ENCODE results near the gene POLE.

The POLE gene

DNA sequence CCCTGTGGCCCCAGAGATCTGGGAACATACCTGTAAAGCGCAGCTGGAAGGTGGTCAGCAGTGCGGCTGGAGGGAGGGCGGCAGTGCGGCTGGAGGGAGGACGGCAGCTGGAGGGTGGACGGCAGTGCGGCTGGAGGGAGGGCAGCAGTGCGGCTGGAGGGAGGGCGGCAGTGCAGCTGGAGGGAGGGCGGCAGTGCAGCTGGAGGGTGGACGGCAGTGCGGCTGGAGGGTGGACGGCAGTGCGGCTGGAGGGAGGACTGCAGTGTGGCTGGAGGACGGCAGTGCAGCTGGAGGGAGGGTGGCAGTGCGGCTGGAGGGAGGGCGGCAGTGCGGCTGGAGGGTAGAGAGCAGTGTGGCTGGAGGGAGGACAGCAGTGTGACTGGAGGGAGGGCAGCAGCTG is 100.2 kb downstream of the POLE start:
- no peak for DNase-seq (ENCODE audit: low read depth)
- H3K4me3 ChIP-seq (ENCODE audit: low read depth, low read length) = no peak overlapping the region

DNA sequence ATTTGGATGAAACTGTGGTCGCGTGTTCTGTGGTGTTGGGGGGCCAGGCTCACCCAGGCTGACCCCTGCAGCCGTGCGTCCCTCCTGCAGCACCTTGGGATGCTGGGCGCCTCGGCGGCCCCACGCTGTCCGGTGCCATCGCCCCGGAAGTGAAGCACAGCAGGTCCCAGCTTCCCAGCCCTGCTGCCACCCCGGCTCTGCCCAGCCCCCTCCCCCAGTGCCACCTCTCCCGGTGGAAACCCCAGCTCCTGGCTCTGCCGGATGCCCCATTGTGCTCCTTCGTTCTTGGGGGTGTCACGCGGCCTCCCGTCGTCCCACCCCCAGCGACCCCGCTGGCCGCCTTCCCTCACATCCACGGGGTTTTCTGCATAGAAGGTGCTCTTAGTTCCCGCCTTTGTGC is 102.0 kb downstream of the POLE start:
- H3K4me3 ChIP-seq (ENCODE audit: low read depth, low read length) = no peak overlapping the region
- no peak for DNase-seq (ENCODE audit: low read depth)

DNA sequence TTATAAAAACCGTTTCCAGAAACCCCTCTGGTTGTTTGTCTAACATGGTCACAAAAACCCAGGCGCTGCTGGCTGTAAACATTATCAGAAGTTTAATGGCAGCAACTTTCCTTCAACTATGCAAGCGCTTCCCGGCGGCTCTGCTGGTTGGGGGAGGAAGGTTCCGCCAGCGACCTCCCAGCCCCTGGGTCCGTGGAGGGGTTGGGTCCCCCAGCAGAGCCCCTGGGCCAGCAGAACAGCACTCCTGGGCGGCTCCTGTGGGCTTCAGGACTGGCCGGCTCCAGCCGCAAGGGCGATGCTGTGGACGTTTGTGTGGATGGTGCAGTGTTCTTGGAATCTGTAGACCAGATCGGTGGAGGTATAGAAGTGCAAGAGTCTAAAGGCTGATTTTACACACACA is 102.7 kb downstream of the POLE start:
- H3K4me3 ChIP-seq (ENCODE audit: low read depth, low read length) = no peak overlapping the region
- DNase-seq (ENCODE audit: low read depth) = no peak

DNA sequence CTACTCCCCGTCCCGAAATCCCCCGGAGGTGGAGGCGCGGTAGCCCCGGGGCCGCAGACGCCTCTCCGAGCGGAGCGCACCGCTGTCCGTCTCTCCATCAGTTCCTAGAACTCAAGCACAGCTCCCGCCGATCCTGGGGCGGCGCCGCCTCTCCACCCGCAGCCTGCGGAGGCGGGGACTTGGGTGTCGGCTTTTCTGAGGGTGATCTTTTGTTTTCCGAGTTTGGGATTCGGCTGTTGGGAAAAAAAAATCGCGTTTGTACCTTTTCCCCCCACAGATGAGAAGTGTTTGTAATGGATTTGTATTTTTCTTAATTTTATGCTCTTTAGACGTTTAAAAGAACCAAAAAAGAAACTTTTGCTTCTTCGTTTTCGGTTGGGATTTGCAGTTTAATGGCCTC is 103.4 kb downstream of the POLE start:
- H3K4me3 ChIP-seq (ENCODE audit: low read depth, low read length) = no peak overlapping the region
- no peak for DNase-seq (ENCODE audit: low read depth)

DNA sequence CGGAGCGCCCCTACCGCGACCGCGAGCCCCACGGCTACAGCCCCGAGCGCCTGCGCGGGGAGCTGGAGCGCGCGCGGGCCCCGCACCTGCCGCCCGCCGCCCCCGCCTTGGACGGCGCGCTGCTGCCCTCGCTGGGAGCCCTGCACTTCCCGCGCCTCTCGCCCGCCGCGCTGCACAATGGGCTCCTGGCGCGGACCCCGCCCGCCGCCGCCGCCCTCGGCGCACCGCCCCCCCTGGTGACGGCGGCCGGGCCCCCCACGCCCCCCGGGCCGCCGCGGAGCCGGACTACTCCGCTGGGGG is 103.8 kb downstream of the POLE start:
- DNase-seq (ENCODE audit: low read depth) = no peak
- no peak overlapping the region for H3K4me3 ChIP-seq (ENCODE audit: low read depth, low read length)

DNA sequence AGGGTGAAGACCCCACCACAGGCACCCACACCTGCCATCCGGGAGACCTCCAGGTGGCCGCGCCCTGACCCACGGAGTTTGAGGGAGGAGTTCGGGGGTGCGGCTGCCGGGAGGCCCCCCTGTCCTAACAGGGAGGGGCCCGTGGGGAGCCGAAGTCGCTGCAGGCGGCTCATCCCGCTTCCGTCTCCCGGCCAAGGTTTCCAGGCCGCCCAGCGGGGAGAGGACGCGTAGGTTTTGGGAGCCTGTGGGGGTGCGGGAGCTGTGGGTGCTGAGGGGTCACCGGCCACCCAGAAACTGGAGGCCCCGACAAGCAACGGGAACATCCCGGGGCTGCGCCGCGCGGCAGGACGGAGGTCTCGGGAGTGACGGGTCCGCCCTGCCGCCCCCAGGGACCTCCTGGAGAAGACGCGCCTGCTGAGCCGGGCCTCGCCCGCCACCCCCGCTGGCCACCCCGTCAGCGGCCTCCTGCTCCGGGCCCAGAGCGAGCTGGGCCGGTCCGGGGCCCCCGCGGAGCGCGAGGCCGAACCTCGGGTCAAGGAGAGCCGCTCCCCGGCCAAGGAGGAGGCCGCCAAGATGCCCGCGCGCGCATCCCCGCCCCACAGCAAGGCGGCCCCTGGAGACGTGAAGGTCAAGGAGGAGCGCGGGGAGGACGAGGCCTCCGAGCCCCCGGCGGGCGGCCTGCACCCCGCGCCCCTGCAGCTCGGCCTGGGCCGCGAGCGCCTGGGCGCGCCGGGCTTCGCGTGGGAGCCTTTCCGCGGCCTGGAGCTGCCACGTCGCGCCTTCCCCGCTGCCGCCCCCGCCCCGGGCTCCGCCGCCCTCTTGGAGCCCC is 104.3 kb downstream of the POLE start:
- H3K4me3 ChIP-seq (ENCODE audit: low read depth, low read length) = no peak overlapping the region
- no peak for DNase-seq (ENCODE audit: low read depth)

DNA sequence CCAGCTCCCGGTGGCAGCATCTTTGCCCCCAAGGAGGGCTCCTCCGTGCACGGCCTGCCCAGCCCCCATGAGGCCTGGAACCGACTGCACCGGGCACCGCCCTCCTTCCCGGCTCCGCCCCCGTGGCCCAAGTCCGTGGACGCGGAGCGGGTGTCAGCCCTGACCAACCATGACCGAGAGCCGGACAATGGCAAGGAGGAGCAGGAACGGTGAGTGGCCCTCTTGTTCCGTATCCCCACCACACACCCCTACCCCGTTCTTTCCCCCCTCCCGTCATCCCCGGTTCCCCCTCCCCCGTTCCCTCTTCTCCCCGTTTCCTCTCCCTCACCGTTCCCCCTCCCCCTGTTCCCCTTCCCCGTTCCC is 105.1 kb downstream of the POLE start:
- DNase-seq (ENCODE audit: low read depth) = no peak
- H3K4me3 ChIP-seq (ENCODE audit: low read depth, low read length) = no peak overlapping the region

DNA sequence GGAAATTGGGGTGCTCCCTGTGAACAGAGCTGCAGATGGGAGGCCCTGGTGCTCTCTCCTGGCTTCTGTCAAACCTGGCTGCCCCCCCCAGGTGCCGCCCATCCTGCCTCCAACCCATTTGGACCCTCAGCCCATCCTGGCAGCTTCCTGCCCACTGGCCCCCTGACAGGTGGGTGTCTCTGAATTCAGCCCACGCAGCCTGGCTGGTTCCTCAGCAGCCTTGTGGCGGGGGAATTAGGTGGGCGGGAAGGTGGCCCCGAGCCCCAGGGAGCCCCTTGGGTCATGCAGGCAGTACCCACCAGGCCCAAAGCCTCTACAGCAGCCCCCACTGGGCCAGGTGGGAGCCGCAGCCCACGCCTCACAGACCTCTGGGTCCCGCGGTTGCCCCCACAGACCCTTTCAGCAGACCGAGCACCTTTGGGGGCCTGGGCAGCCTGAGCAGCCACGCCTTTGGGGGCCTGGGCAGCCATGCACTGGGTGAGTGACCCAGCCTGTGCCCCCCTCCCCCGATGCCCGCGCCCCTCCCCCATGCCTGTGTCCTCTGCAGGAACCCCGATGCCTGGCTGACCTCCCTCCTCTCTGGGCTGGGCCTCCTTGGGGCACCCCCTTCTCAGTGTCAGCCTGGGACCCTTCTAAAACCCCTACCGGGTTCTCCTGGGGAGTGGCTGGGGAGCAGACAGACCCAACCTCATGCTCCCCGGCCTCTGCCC is 105.6 kb downstream of the POLE start:
- DNase-seq (ENCODE audit: low read depth) = no peak
- H3K4me3 ChIP-seq (ENCODE audit: low read depth, low read length) = no peak overlapping the region

DNA sequence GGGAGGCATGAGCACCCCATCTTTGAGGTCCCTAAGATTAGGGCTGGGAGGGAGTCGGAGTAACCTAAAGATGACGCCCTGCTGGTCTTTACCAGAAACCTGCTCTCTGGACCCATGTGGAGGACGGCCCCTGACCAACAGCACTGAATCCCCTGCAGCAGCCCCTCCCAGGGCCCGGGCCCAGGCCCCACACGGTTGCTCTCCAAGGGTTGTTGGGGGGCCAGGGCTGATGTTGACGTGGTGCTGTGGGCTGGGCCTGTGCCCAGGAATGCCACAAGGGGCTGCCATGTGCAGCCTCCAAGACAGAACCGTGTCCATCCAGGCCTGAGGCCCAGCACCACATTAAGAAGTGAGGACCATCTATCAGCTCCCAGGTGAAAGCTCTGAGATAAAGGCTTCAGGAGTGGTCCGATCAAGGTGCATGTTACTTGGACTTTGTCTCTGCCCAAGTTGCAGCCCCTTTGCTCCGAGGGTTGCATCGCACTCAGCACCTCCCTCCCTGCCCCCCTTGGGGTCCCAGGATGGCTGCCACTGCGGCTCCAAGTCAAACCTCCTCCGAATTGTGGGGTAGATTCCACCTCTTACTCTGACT is 106.3 kb downstream of the POLE start:
- H3K4me3 ChIP-seq (ENCODE audit: low read depth, low read length) = no peak overlapping the region
- DNase-seq (ENCODE audit: low read depth) = no peak

DNA sequence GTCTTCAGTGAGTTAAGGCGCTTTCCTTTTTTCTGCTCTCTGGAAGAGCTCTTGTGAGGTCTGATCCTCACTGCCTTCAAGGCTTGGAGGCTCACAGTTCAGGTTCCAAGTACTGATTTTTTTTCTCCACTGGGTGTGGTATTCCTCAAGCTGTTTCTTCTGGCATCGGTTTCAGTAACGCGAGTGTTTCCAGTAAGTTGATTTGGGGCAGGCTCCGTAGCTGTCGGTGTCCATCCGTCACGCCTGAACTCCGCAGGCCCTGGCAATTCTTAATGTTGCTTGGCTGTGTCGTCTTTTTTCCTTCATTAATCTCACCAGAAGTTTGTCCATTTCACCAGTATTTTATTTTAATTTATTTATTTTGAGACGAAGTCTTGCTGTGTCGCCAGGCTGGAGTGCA is 107.4 kb downstream of the POLE start:
- no peak overlapping the region for H3K4me3 ChIP-seq (ENCODE audit: low read depth, low read length)
- DNase-seq (ENCODE audit: low read depth) = no peak

DNA sequence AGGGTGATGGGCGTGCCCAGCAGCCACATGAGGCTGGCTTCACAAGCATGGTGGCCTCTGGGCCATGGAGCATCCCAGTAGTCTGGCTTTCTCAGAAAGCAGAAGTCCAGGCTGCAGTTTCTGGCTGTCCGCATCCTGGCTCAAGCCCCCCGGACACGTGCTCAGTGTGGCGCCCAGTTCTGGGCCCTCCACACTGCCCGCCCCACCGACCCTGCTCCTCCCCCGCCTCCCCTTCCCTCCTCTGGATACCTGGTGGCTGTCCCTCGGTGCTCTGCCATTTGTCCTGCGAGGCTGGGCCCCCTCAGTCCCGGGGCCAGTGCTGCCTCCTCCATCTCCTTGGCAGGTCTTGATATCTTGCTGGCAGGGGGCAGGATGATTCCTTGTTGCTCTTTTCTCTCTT is 108.3 kb downstream of the POLE start:
- H3K4me3 ChIP-seq (ENCODE audit: low read depth, low read length) = no peak overlapping the region
- DNase-seq (ENCODE audit: low read depth) = no peak

DNA sequence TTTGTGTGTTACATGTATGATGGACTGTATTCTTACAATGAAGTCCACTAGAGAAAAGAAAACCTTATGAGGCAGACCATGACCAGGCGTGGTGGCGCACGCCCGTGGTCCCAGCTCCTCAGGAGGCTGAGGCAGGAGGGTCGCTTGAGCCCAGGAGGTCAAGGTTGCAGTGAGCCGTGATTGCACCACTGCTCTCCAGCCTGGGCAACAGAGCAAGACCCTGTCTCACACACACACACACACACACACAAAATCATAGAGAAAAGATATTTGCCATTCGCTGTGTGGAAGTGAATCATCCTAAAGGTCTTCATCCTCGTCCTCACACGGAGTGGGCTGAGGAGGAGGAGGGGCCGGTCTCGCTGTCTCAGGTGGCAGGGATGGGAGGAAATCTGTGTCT is 109.0 kb downstream of the POLE start:
- no peak overlapping the region for H3K4me3 ChIP-seq (ENCODE audit: low read depth, low read length)
- no peak for DNase-seq (ENCODE audit: low read depth)

DNA sequence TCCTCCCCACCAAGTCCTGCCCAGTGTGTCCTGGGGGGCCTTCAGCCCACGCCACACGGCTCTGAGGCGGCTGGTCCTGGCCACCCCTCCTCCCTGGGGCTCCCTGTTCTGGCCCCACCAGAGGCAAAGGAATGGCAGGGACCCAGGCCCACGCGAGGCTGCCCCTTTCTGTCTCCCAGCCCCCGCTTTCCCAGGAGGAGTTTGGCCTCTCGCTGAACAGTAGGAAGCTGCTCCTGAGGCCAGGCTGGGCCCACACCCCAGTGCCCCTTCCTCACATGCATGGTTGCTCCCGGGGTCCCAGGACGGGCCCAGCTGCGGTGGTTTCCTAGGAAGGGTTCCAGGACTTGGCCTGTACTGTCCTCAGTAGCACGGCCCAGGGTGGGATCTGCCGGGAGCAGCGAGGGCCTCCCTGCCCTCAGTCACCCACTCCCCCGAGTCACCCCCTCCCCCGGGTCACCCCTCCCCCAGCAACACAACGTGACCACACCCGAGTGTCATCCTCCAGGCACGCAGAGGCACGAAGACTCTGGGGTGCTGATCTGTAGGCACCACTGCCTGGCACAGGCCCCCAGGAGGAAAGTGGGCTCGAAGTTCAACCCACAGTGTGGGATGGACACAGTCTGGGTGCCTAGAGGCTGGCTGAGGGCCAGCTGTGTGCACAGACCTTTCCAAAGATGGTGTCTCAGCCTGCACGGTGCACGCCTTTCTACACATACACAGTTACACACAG is 109.8 kb downstream of the POLE start:
- H3K4me3 ChIP-seq (ENCODE audit: low read depth, low read length) = no peak overlapping the region
- DNase-seq (ENCODE audit: low read depth) = no peak

DNA sequence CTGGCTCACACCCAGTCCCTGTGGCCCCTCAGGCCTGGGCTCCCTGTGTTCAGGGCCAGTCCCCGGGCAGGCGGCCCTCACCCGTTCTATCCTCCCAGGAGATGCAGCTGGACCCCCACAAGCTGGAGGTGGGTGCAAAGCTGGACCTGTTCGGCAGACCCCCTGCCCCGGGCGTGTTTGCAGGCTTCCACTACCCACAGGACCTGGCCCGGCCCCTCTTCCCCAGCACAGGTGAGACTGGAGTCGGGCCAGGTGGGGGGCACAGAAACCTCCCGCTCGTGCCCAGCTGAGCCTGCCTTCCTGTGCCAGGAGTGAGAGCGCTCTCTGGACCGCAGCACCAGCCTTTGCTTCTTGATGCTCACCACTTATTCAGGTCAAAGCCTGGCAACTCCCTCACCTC is 110.4 kb downstream of the POLE start:
- no peak for DNase-seq (ENCODE audit: low read depth)
- H3K4me3 ChIP-seq (ENCODE audit: low read depth, low read length) = no peak overlapping the region

DNA sequence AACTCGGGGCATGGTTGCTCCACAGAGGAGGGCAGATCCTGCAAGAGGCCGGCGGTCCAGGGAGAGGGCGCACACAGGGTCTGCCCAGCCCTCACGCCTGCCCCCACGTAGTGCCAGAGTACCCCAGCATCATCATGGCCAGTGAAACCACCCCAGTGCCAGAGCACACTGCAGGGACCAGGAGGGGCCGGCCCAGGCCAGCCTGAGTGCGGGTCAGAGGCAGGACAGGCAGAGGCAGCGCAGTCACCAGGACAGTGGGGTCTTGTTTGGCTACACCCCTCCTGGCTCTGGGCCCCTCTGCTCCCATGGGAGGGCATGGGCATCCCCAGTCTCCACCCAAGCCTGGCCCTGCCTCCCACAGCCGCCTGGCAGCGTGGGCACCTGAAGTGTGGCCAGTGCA is 111.5 kb downstream of the POLE start:
- H3K4me3 ChIP-seq (ENCODE audit: low read depth, low read length) = no peak overlapping the region
- DNase-seq (ENCODE audit: low read depth) = no peak

DNA sequence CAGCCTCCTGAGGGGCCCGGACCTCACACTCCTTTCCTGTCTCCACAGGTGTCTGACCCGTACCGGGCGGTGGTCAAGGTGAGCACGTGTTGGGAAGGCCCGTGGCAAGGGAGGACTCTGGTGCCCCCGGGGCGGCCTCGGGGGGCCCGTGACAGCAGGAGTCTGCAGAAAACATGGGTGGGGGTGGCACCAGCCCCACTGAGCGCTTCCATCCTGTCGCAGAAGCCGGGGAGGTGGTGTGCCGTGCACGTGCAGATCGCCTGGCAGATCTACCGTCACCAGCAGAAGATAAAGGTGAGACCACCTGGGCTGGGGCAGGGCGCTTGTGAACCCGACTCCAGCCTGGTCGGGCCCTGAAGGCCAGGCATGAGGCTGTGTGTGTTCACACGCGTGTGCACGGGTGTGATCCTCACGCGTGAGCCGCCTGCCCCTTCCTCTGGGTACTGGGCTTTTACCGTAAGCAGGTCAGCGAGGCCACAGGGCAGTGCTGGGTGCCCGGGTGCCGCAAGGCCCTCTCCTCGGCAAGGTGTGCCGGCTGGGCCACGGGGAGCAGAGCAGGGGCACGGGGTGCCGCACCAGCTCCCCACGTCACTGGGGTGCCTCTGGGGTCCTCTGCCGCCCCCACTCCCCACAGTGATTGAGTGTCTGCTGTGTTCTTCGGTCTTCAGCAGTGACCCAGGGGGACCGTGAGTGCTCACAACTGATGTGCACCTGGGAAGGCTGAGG is 112.7 kb downstream of the POLE start:
- H3K4me3 ChIP-seq (ENCODE audit: low read depth, low read length) = no peak overlapping the region
- DNase-seq (ENCODE audit: low read depth) = no peak

Measured in skeletal muscle cell (primary cell).